HTR-8/SVneo (cell line): Measurements from ENCODE around the gene CACNA1C.

Experiments used
- DNase-seq: peaks from one replicate; pipeline ENCODE4 v3.0.0; 2011; ENCODE audit warnings: low spot score, mixed read lengths; ENCODE audit not compliant: insufficient read length
- FAIRE-seq: peaks from 2 replicates; lab custom pipeline; 2011; peaks lifted over from hg19 to GRCh38; lab: Jason Lieb, UNC

The CACNA1C gene

DNA sequence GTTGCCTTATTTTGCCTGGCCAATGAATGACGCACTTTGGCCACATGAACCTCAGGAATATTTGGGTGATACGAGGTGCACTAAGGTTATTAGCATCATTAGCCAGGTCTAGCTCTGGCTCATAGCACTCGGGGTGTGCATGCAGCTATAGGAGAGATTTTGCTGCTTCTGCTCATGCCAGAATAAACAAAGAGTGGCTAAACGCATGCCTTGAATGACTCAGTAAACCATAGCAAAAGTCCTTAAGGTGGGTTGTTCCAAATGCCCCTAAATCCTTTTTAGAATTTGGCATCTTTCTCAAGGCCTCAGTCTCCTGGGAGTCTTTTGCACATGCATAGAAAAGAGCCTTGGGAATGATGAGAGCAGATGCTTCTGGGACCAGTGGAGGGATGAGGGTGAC lies 398.2 kb downstream of the CACNA1C start:
- FAIRE-seq = no peak

DNA sequence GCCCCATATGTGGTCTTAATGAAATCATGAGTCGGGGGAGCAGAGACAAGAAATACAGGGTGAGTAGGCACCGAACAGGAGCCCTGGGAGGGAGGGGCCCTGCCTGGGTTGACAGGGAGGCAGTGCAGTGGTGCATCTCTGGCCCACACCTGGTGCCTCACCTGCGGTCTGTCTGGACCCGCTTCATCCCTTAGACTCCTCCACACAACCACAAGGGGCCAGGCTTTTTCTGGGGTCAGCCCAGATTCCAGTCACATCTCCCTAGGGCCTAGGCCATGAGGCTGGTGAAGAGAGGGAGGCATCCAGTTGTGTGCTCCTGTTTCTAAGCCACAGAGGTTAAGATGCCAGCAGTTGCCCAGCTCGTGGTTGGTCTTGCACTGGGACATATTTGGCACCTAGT lies 398.7 kb downstream of the CACNA1C start:
- no peak for DNase-seq
- no peak for FAIRE-seq

More for the DNA sequence above, 398.2 kb downstream of the CACNA1C start:
- no peak for DNase-seq

DNA sequence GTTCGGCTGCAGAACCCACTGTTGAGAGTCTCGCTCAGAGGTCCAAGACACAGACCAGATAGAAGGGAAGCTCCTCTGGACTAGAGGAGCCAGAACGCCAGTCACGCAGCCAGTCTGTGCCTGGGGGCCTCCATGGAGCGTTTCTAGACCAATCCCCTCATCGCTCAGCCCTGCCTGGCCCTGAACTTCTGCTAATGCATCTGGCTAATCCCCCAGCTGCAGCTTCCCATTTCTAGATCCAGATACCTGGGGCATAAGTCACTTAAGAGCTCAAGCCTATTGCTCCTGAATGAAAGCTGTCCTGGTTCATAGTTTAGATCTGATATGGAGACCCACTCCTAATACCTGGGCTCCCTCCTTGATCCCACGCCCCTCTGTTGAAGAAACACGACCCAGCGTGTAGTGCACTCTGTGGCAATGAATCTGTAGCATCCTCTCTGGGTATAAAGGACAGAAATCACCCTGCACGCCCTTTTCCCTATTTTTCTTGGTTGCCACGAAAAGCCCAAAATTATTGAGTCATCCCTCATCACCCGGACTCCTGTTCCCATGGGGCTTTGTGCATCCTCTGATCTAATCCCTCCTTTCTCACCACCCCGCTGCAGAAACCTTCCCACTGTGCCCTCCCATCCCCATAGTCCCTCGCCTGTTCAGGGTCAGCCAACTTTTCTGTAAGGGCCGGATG lies 400.4 kb downstream of the CACNA1C start:
- DNase-seq (no peak), FAIRE-seq (no peak)

DNA sequence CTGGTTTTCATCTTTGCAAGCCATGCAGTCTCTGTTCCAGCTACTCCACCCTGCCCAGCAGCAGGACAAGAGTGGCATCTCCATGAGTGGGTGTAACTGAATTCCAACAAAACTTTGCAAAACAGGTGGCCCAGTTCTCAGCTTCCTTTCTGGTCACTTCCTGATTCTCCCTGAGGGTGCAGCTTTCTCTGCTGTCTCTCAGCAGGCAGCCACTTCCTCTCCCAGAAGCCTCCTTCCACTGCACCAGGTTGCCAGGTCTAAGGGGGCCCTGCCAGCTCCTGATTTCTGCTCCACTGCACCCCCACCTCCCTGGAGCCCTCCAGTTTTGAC lies 400.9 kb downstream of the CACNA1C start:
- FAIRE-seq (no peak), DNase-seq (no peak)

DNA sequence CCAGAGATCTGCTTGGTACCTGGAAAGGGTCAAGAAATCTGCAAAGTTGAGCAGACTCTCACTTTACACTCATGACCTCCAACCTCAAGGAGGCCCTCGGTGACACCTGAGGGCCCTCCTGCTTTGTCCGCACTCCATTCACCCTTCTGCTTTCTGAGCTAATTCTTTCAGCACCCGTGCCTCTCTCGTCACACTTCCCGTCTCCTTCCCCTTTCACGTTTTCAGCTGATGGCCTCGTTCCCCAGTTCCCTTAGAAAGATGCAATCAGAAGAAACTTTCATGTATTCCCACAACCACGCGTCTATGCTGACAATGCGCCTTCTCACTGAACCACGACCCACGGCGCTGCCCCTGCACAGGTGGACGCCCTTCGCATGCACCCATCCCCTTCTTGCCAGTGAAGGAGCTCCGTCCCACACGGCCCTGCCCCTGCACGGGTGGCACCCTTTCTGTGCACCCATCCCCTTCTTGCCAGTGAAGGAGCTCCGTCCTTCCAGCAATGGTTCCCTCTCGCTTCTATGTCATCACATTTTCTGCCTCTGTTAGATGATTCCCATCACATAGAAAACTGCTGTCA lies 401.9 kb downstream of the CACNA1C start:
- no peak for FAIRE-seq

DNA sequence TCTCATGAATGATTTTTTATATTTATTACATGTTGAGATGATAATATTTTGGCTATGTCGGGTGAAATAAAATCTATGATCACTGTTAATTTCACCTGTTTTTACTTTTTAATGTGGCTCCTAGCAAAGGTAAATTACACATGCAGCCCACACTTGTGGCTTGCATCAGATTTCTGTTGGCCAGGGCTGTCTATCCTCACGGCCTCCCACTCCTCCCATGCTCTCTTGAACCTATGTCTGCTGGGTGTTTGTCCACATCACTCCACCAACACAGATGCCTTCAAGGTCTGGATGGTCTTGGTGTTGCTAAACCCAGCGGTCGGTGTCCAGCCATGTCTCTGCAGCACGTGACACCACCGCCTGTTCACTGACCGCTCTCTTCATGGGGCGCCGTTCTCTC lies 402.6 kb downstream of the CACNA1C start:
- DNase-seq (no peak), FAIRE-seq (no peak)

More for the DNA sequence above, 401.9 kb downstream of the CACNA1C start:
- DNase-seq = no peak

DNA sequence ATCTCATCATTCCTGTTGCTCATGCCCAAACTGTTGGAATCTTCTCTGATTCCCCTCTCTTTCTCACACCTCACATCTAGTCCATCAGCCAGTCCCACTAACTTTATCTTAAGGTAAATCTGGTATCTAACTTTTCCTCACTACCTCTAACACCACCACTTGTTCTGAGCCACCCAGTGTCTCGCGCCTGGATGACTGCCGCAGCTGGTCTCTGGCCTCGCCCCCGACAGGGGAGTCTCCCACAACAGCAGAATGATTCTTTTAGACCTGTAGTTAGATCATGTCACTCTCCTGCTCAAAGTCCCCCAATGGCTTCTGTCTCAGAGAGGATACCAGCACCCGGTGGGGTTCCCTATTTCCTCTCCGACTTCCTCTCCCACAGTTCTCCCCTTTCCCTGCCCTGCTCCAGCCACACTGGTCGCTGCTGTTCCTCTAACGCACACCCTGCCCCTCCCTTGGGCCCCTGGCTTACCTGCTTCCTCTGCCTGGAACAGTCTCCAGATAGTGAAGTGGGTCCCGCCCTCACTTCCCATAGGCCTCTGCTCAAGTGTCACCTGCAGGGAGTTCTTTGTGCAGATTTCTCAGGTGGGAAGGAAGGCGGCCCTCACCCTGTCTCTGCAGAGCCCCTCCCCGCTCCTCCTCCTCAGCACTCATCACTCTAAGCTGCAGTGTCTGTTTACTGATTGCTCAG lies 403.5 kb downstream of the CACNA1C start:
- no peak for DNase-seq
- no peak for FAIRE-seq

DNA sequence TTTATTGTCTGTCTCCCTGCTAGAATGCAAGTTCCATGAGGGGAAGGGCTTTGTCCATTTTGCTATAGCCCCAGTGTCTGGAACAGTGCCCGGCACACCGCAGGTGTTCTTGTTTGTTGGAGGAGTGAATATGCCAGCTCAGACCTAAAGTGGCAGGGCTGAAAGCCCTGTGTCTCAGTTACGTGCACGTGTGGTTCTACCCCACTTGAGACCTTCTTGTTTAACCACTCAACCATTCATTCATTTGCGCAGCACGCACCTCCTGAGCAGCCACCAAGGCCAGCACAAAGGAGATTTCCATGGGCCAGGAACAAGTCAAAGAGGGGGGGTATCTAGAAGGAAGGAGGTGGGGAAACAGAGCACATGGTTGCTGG lies 404.0 kb downstream of the CACNA1C start:
- DNase-seq (no peak), FAIRE-seq (no peak)

DNA sequence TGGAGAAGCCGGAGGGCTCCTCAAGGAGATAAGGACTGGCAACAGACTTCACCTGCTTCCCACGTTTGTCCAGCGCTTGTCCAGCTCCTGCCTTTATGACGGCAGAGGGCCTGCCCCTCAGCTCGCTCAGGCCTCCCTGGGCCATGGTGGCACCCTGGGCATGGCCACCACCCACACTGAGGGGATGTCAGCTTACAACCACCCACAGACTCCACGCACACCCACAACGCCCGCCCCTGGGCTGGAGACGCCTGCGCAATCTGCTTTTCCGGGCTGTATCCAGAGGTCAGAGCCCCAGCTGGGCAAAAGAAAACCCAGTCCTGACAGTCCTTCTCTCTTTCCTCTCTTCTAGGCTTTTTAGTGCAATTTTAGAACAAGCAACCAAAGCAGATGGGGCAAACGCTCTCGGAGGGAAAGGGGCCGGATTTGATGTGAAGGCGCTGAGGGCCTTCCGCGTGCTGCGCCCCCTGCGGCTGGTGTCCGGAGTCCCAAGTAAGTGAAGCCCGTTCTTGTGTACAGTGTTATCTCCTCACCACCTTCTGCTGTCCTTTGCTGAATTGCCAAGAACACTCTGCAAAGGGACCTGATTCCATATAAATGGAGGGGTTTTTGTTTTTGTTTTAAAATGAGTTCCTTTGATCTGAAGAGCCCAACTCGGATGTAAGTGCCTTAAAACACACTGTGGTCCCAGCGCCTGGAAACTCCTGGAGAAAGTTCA lies 404.6 kb downstream of the CACNA1C start:
- FAIRE-seq = no peak

DNA sequence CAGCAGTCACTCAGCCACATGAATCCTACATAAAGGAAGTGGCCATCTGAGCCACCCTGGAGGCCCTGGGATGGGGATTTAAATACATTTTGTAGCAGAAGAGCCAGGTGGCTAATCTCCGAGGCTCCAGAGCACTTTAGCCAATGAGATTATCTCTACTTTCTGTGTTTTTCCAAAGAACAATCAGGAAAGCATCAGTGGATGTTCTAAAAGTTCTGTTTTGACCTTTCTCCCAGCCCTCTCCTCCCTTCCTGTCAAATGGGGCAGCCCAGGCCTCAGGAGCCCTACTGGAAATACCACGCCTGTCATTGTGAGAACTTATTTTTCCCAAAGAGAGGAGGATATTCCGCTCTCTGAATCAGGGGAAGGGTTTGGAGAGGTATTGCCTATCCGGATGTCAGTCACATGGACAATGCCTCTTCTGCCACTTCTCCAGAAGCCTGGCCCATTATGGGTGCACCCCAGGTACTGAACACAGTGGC lies 405.2 kb downstream of the CACNA1C start:
- no peak for DNase-seq
- FAIRE-seq = no peak

More for the DNA sequence above, 404.6 kb downstream of the CACNA1C start:
- no peak for DNase-seq

DNA sequence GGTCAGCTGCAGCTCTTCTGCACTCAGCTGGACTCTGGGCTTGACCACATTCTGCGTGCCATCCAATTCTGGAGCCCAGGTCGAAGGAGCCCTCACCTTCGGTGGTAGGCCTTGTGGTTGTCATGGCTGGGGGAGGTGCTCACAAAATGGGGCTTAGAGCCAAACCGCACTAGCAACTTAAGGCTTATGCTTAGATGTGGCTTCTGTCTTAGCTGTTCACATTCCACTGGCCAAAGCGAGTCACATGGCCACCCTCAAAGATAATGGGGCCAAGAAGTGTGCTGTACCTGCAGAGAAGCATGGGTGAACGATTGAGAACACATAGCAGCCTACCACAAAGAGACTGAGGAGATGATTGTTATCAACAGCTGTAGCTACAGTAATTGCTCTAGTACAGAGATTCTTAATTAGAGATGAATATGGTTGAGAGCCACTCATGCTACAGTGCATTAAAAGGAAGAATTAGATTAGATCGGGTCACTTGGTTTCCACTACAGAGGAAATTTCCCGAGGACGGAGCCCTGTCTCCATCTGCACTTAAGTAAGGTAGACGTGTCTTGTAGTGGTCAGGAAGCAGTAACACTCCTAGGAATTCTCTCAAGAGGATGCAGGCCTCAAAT lies 407.4 kb downstream of the CACNA1C start:
- FAIRE-seq = no peak

DNA sequence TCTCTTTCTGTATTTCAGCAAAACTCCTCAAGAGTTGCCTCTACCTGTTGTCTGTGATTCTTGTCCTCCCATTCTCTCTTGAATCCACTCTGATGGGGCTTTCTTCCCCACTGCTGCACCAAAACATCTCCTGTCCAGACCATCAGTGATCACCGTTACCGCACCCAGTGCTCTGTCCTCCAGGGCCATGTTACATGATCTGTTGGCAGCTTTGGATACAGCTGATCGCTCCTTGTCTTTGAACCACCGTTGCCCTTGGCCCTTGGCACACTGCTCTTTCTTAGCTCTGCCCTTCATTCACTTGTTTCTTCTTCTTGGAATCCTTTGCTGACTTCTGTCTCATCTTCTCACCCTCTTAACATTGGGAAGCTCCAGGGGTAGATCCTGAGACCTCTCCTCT lies 408.3 kb downstream of the CACNA1C start:
- no peak for FAIRE-seq
- DNase-seq = no peak

More for the DNA sequence above, 407.4 kb downstream of the CACNA1C start:
- DNase-seq = no peak

DNA sequence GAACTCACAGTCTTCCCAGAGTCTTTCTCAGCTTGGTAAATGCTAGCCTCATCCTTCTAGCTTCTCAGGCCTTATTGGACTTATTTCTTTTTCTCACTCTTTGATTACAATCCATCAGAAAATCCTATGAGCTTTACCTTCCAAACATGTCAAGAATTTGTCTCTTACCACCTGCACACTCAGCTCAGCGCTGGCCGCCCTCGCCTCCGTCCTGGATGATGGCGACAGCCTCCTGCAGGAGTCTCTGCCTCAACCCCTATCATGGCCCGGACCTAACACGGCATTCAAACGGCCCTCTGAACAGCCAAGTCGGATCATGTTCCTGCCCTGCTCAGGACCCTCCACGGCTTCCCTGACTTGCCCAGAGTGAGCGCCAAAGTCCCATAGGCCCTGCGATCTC lies 408.9 kb downstream of the CACNA1C start:
- no peak for FAIRE-seq
- DNase-seq = no peak

DNA sequence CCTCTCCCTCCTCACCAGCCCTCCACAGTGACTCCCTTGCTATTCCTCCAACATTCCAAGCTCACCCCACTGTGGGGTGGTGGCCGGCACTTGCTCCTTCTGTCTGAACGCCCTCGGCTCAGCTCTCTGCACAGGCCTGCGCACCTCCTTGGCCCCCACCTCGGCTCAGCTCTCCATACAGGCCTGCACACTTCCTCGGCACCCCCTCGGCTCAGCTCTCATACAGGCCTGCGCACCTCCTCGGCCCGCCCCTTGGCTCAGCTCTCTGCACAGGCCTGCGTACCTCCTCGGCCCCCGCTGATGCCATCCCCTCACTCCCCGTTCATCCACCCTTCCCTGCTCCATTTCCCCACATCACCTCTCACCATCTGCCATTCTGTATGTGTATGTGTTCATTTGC lies 409.3 kb downstream of the CACNA1C start:
- FAIRE-seq = no peak

DNA sequence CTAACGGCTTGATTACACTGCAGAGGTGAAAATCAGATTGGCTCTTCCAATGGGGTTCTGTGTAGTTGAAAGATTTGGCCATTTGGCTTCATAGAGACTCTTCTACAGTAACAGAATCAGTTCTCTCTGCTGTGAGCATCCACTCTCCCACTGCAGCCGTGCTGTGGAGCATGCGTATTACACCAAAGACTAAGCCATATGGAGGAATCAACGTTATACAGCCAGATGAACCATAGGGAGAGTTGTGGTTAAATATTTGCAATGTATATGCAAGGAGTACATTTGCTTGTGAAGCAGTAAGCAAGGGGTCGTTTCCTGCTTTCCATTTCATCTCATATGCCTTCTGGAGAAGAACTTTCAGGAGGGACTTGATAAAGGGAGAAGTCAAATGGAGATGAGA lies 410.9 kb downstream of the CACNA1C start:
- DNase-seq (no peak), FAIRE-seq (no peak)

More for the DNA sequence above, 409.3 kb downstream of the CACNA1C start:
- no peak for DNase-seq

DNA sequence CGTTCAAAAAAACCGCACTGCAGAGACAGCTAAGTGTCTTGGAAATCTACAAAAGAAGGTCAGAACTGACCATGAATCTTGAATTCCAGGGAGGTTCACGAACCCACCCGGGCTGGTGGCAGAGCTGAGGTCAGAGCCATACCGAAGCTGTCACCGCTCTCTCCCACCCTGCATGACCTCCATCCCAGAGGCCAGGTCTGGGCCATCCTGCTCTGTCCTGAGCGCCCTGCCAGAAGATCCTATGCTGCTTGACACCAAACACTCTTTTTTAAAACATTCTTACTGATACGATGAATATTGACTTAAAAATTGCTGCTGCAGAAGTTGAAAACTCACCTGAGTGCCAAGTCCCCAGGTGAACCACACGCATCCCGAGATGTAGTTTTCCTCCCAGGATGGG lies 412.9 kb downstream of the CACNA1C start:
- no peak for FAIRE-seq
- DNase-seq = no peak

DNA sequence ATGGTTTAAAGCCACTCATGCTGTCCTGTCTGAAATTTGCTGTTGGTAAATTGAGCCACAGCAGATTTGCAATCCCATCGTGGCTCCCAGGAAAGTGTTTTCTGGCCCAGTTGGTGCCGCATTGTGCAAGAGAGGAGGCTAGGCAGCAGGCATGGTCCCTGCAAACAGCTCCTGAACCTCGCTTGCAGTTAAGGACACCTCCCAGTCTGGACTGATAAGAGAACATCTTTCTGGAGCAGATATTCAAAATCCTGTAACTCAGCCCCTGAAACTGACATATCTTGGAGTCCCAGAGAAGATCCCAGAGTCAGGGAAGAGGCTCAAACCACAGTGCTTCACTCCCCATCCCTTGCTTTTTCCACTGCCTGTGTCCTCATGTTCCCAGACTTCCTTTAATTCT lies 413.4 kb downstream of the CACNA1C start:
- FAIRE-seq = no peak
- no peak for DNase-seq

DNA sequence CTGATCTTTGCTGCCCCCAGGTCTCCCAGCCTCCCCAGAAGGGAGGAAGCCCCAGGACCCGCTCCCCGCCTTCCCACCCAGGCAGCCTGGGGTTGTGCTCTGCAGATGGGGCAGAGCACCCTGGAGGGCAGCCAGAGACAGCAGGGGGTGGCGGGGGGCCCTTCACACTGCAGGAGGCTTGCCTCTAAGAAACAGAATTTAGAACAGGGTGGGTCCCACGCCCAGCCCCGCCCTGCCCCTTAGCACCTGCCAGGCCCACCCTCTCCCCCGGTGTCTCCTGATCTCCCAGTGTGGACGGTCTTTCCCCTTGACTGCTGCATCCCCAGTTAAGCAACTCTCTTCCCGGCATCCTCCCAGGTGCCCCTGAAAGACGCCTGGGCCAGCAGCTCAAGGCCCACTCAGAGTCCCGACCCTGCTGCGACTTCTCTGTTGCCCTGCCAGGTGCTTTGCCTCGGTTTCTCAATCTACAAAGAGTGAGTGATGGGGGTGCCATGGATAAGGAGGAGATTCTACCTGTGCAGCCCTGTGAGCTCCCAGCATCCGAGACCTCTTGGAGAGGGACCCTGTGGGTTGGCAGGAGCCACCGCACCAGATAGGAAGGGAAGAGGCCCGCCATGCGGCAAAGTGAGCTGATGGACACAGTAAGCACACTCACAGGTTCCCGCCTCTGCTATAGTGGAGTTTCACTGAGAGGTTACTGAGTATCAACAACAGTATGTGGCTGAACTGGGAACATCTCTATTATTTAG lies 414.8 kb downstream of the CACNA1C start:
- DNase-seq (no peak), FAIRE-seq (no peak)

DNA sequence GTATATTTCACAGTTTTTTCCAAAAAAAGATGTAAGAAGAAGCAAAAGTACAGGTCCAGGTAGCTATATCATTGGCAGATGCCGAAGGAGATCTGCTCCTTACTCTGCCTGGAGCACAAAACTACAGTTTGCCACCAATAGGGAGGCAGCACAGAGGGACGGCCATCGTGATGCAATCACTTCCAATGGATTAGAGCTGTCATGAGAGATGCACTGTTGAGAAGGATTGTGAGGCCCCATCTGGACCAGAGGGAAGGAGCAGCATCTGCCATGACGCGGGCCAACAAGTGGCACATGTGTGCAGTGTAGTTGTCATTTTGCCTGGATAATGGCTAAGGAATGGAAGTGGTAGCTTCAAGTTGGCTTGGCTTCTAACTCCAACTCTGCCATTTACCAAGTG lies 423.2 kb downstream of the CACNA1C start:
- DNase-seq = no peak
- FAIRE-seq = no peak
